ENCODE results near the gene ANKRD30B. TPM values are rescaled to one million over a fixed set of nuclear protein-coding genes. Genes with fewer than 3 reads are reported as not detected.

Gene ANKRD30B
- total and polyA plus RNA-seq, 2 of the 8 experiments (the other 6 are each of a cell fraction or from before 2014, with no cell fraction given): not detected

Small RNAs within 50 kb of the gene (microRNA-seq; reads per million reads assigned to microRNA genes)
- 0 reads per million in 2 experiments for gene MIR3156-2 (ENCODE audit: borderline microRNAs expressed in 2 of 2, borderline number of aligned reads in 2 of 2, borderline replicate concordance in 1 of 2)

Small RNAs within 50 kb of the gene (small RNA-seq; reads per million reads assigned to genes)
- gene MIR3156-2 (ENCODE audit: insufficient read depth) (not detected), gene RNU6-1210P (ENCODE audit: insufficient read depth) (not detected)

Other genes with a start within 250 kb of the ANKRD30B start
- 0.07 and 0.19 TPM in 2 replicates for gene POTEC, start 204.6 kb upstream of the ANKRD30B start, total RNA-seq (2021; fragmentation: NEBNext Ultra II Directional; extraction: Animal tissue kit (Norgen Biotek cat#: 25700))
- gene POTEC, start 204.6 kb upstream of the ANKRD30B start, polyA plus RNA-seq (2011; rRNA removed): not detected in 2 replicates